Measurements from ENCODE around the gene TSC22D2.

TSC22D2 gene

GRCh38 chr3:150388498-150389418 lies 19.3 kb upstream of the TSC22D2 start:
- no peaks in the 10 kb centered on the region for H3K27me3 ChIP-seq (ENCODE audit: control insufficient read depth, insufficient read depth, low read length)

GRCh38 chr3:150390087-150390486 lies 18.0 kb upstream of the TSC22D2 start:
- no peaks in the 10 kb centered on the region for H3K27me3 ChIP-seq (ENCODE audit: control insufficient read depth, insufficient read depth, low read length)
- H3K36me3 ChIP-seq (ENCODE audit: control insufficient read depth, low read depth, low read length) = no peaks in the 10 kb centered on the region
- H3K27ac ChIP-seq (ENCODE audit: low read length) = no peak overlapping the region
- H3K4me1 ChIP-seq (ENCODE audit: control insufficient read depth, low read depth, low read length) = peaks cover 4% of the 10 kb centered on the region
- no peaks in the 10 kb centered on the region for H3K9me3 ChIP-seq (ENCODE audit: control insufficient read depth, low read depth, low read length)
- H3K9ac ChIP-seq (ENCODE audit: low read length) = no peak overlapping the region
- no peak overlapping the region for H3K4me3 ChIP-seq (ENCODE audit: low read length)

More at GRCh38 chr3:150388498-150389418, 19.3 kb upstream of the TSC22D2 start:
- H3K27ac ChIP-seq (ENCODE audit: low read length) = no peak overlapping the region
- H3K4me3 ChIP-seq (ENCODE audit: low read length) = no peak overlapping the region
- no peaks in the 10 kb centered on the region for H3K36me3 ChIP-seq (ENCODE audit: control insufficient read depth, low read depth, low read length)
- H3K9ac ChIP-seq (ENCODE audit: low read length) = no peak overlapping the region
- no peaks in the 10 kb centered on the region for H3K9me3 ChIP-seq (ENCODE audit: control insufficient read depth, low read depth, low read length)
- peaks cover 4% of the 10 kb centered on the region for H3K4me1 ChIP-seq (ENCODE audit: control insufficient read depth, low read depth, low read length)

- Histone ChIP-seq H3K9ac (ENCODE audit: low read length) (no peak overlapping the region), H3K9me3 (ENCODE audit: control insufficient read depth, low read depth, low read length) (no peaks in the 10 kb centered on the region), H3K27ac (ENCODE audit: low read length) (no peak overlapping the region), H3K4me1 (ENCODE audit: control insufficient read depth, low read depth, low read length) (no peaks in the 10 kb centered on the region), H3K4me3 (ENCODE audit: low read length) (no peak overlapping the region), H3K27me3 (ENCODE audit: control insufficient read depth, insufficient read depth, low read length) (no peaks in the 10 kb centered on the region), H3K36me3 (ENCODE audit: control insufficient read depth, low read depth, low read length) (no peaks in the 10 kb centered on the region)
Measured at GRCh38 chr3:150391161-150391560, 16.9 kb upstream of the TSC22D2 start.

- no peaks in the 10 kb centered on the region for H3K9me3 ChIP-seq (ENCODE audit: control insufficient read depth, low read depth, low read length)
- H3K9ac ChIP-seq (ENCODE audit: low read length) = no peak overlapping the region
- no peaks in the 10 kb centered on the region for H3K4me1 ChIP-seq (ENCODE audit: control insufficient read depth, low read depth, low read length)
- H3K36me3 ChIP-seq (ENCODE audit: control insufficient read depth, low read depth, low read length) = no peaks in the 10 kb centered on the region
- H3K4me3 ChIP-seq (ENCODE audit: low read length) = no peak overlapping the region
- no peak overlapping the region for H3K27ac ChIP-seq (ENCODE audit: low read length)
- no peaks in the 10 kb centered on the region for H3K27me3 ChIP-seq (ENCODE audit: control insufficient read depth, insufficient read depth, low read length)
Measured at GRCh38 chr3:150393745-150394144, 14.4 kb upstream of the TSC22D2 start.

- Histone ChIP-seq H3K9ac (ENCODE audit: low read length) (no peak overlapping the region), H3K27ac (ENCODE audit: low read length) (no peak overlapping the region), H3K4me1 (ENCODE audit: control insufficient read depth, low read depth, low read length) (peaks cover 4% of the 10 kb centered on the region), H3K36me3 (ENCODE audit: control insufficient read depth, low read depth, low read length) (no peaks in the 10 kb centered on the region), H3K9me3 (ENCODE audit: control insufficient read depth, low read depth, low read length) (no peaks in the 10 kb centered on the region), H3K27me3 (ENCODE audit: control insufficient read depth, insufficient read depth, low read length) (no peaks in the 10 kb centered on the region), H3K4me3 (ENCODE audit: low read length) (no peak overlapping the region)
Measured at GRCh38 chr3:150394606-150395005, 13.5 kb upstream of the TSC22D2 start.

GRCh38 chr3:150396491-150396890 lies 11.6 kb upstream of the TSC22D2 start:
- Histone ChIP-seq H3K9ac (ENCODE audit: low read length) (no peak overlapping the region), H3K36me3 (ENCODE audit: control insufficient read depth, low read depth, low read length) (no peaks in the 10 kb centered on the region), H3K9me3 (ENCODE audit: control insufficient read depth, low read depth, low read length) (no peaks in the 10 kb centered on the region), H3K4me1 (ENCODE audit: control insufficient read depth, low read depth, low read length) (peaks cover 4% of the 10 kb centered on the region), H3K27ac (ENCODE audit: low read length) (no peak overlapping the region), H3K27me3 (ENCODE audit: control insufficient read depth, insufficient read depth, low read length) (no peaks in the 10 kb centered on the region), H3K4me3 (ENCODE audit: low read length) (no peak overlapping the region)

GRCh38 chr3:150396956-150397550 lies 11.0 kb upstream of the TSC22D2 start:
- H3K36me3 ChIP-seq (ENCODE audit: control insufficient read depth, low read depth, low read length) = no peaks in the 10 kb centered on the region
- no peaks in the 10 kb centered on the region for H3K9me3 ChIP-seq (ENCODE audit: control insufficient read depth, low read depth, low read length)
- no peaks in the 10 kb centered on the region for H3K27me3 ChIP-seq (ENCODE audit: control insufficient read depth, insufficient read depth, low read length)
- H3K4me3 ChIP-seq (ENCODE audit: low read length) = no peak overlapping the region
- H3K27ac ChIP-seq (ENCODE audit: low read length) = no peak overlapping the region
- H3K4me1 ChIP-seq (ENCODE audit: control insufficient read depth, low read depth, low read length) = peaks cover 4% of the 10 kb centered on the region
- no peak overlapping the region for H3K9ac ChIP-seq (ENCODE audit: low read length)

- Histone ChIP-seq H3K9me3 (ENCODE audit: control insufficient read depth, low read depth, low read length) (no peaks in the 10 kb centered on the region), H3K9ac (ENCODE audit: low read length) (no peak overlapping the region), H3K4me1 (ENCODE audit: control insufficient read depth, low read depth, low read length) (peaks cover 7% of the 10 kb centered on the region), H3K27me3 (ENCODE audit: control insufficient read depth, insufficient read depth, low read length) (no peaks in the 10 kb centered on the region), H3K27ac (ENCODE audit: low read length) (no peak overlapping the region), H3K4me3 (ENCODE audit: low read length) (no peak overlapping the region), H3K36me3 (ENCODE audit: control insufficient read depth, low read depth, low read length) (no peaks in the 10 kb centered on the region)
Measured at GRCh38 chr3:150399060-150399459, 9.0 kb upstream of the TSC22D2 start.

GRCh38 chr3:150401285-150401684 lies 6.8 kb upstream of the TSC22D2 start:
- H3K4me3 ChIP-seq (ENCODE audit: low read length) = no peak overlapping the region
- H3K4me1 ChIP-seq (ENCODE audit: control insufficient read depth, low read depth, low read length) = peaks cover 7% of the 10 kb centered on the region
- no peak overlapping the region for H3K9ac ChIP-seq (ENCODE audit: low read length)
- H3K27ac ChIP-seq (ENCODE audit: low read length) = no peak overlapping the region
- no peaks in the 10 kb centered on the region for H3K36me3 ChIP-seq (ENCODE audit: control insufficient read depth, low read depth, low read length)
- no peaks in the 10 kb centered on the region for H3K9me3 ChIP-seq (ENCODE audit: control insufficient read depth, low read depth, low read length)
- H3K27me3 ChIP-seq (ENCODE audit: control insufficient read depth, insufficient read depth, low read length) = no peaks in the 10 kb centered on the region

- Histone ChIP-seq H3K36me3 (ENCODE audit: control insufficient read depth, low read depth, low read length) (no peaks in the 10 kb centered on the region), H3K9me3 (ENCODE audit: control insufficient read depth, low read depth, low read length) (no peaks in the 10 kb centered on the region), H3K9ac (ENCODE audit: low read length) (no peak overlapping the region), H3K4me1 (ENCODE audit: control insufficient read depth, low read depth, low read length) (peaks cover 10% of the 10 kb centered on the region), H3K4me3 (ENCODE audit: low read length) (no peak overlapping the region), H3K27ac (ENCODE audit: low read length) (no peak overlapping the region), H3K27me3 (ENCODE audit: control insufficient read depth, insufficient read depth, low read length) (no peaks in the 10 kb centered on the region)
Measured at GRCh38 chr3:150402217-150402616, 5.9 kb upstream of the TSC22D2 start.

- Histone ChIP-seq H3K36me3 (ENCODE audit: control insufficient read depth, low read depth, low read length) (no peaks in the 10 kb centered on the region), H3K9me3 (ENCODE audit: control insufficient read depth, low read depth, low read length) (no peaks in the 10 kb centered on the region), H3K4me3 (ENCODE audit: low read length) (no peak overlapping the region), H3K27ac (ENCODE audit: low read length) (no peak overlapping the region), H3K4me1 (ENCODE audit: control insufficient read depth, low read depth, low read length) (peaks cover 13% of the 10 kb centered on the region), H3K9ac (ENCODE audit: low read length) (no peak overlapping the region), H3K27me3 (ENCODE audit: control insufficient read depth, insufficient read depth, low read length) (no peaks in the 10 kb centered on the region)
Measured at GRCh38 chr3:150404023-150404422, 4.1 kb upstream of the TSC22D2 start.
